IMR-90 (cell line): Measurements from ENCODE around the gene ABHD18. TPM values are rescaled to one million over a fixed set of nuclear protein-coding genes. Genes with fewer than 3 reads are reported as not detected.

ENCODE experiments used
- ATAC-seq: fragments of 200-7000 bp; cut with Tn5 transposase; 2 replicates; pipeline ENCODE4 v1.9.1; 2020; ENCODE audit warnings: low read depth, mild to moderate bottlenecking, moderate library complexity
- BruUV-seq: library from RNA; stranded (reverse); fragments of 400-500 nt; replicated peaks from 2 replicates; lab custom pipeline; 2021; lab: Mats Ljungman, UMichigan
- CTCF ChIA-PET: fragments of 300-600 bp; formaldehyde crosslinking; extraction: SDS; loops from one replicate; lab custom pipeline; 2021; ENCODE audit warnings: antibody characterized with exemption; lab: Yijun Ruan, JAX
- POLR2A ChIA-PET: fragments of 300-600 bp; sonication (Branson Sonifier 250); formaldehyde crosslinking; loops from one replicate; lab custom pipeline; 2022; ENCODE audit warnings: antibody characterized with exemption; ENCODE audit not compliant: unreplicated experiment; lab: Charles Lee
- DNase-seq: peaks from one replicate; pipeline ENCODE4 v3.0.0; 2013
- H2AFZ ChIP-seq: replicated peaks from 2 replicates; pipeline ENCODE3; 2013; ENCODE audit warnings: low read length, mild to moderate bottlenecking; ENCODE audit not compliant: poor library complexity
- H2AK5ac ChIP-seq: 2 replicates; pipeline ENCODE4 v1.6.1; 2013; ENCODE audit warnings: low read depth, low read length, inconsistent platforms
- H2AK9ac ChIP-seq: replicated peaks from 2 replicates; pipeline ENCODE3; 2013; ENCODE audit warnings: mild to moderate bottlenecking, low read depth, low read length, moderate library complexity; ENCODE audit not compliant: poor library complexity
- H2BK120ac ChIP-seq: 2 replicates; pipeline ENCODE4 v1.6.1; 2013; ENCODE audit warnings: low read depth, low read length, inconsistent platforms
- H2BK15ac ChIP-seq: 3 replicates; pipeline ENCODE4 v1.6.1; 2013; ENCODE audit warnings: low read depth, low read length, inconsistent platforms
- H2BK20ac ChIP-seq: 2 replicates; pipeline ENCODE4 v1.6.1; 2013; ENCODE audit warnings: low read depth, mild to moderate bottlenecking, inconsistent platforms, low read length, moderate library complexity
- H2BK5ac ChIP-seq: 2 replicates; pipeline ENCODE4 v1.6.1; 2013; ENCODE audit warnings: mild to moderate bottlenecking, low read depth, low read length, inconsistent platforms; ENCODE audit not compliant: poor library complexity, severe bottlenecking
- H3K14ac ChIP-seq: replicated peaks from 2 replicates; pipeline ENCODE4 v1.6.1; 2013; ENCODE audit warnings: low read depth, low read length, inconsistent platforms
- H3K18ac ChIP-seq: 2 replicates; pipeline ENCODE4 v1.6.1; 2013; ENCODE audit warnings: low read depth, low read length, control low read depth
- H3K23ac ChIP-seq: 2 replicates; pipeline ENCODE4 v1.6.1; 2013; ENCODE audit warnings: low read depth, low read length, inconsistent platforms
- H3K27ac ChIP-seq: 2 replicates; pipeline ENCODE4 v1.5.1; 2013; ENCODE audit warnings: mild to moderate bottlenecking, control low read depth, low read length; ENCODE audit not compliant: insufficient read depth
- H3K27me3 ChIP-seq: 2 replicates; pipeline ENCODE4 v1.6.1; 2013; ENCODE audit warnings: low read length; ENCODE audit not compliant: control insufficient read depth, insufficient read depth
- H3K36me3 ChIP-seq: 2 replicates; pipeline ENCODE4 v1.6.1; 2013; ENCODE audit warnings: low read length, mixed read lengths; ENCODE audit not compliant: control insufficient read depth, insufficient read depth
- H3K4ac ChIP-seq: 2 replicates; pipeline ENCODE4 v1.6.1; 2013; ENCODE audit warnings: low read depth, low read length, inconsistent platforms
- H3K4me1 ChIP-seq: 2 replicates; pipeline ENCODE4 v1.6.1; 2013; ENCODE audit warnings: low read length, mixed read lengths; ENCODE audit not compliant: control insufficient read depth, insufficient read depth
- H3K4me2 ChIP-seq: 2 replicates; pipeline ENCODE4 v1.6.1; 2013; ENCODE audit warnings: low read depth, mild to moderate bottlenecking, control low read depth, low read length, moderate library complexity
- H3K4me3 ChIP-seq: 2 replicates; pipeline ENCODE4 v1.5.1; 2013; ENCODE audit warnings: low read depth, mild to moderate bottlenecking, control low read depth, low read length, moderate library complexity; ENCODE audit not compliant: insufficient read depth
- H3K56ac ChIP-seq: 2 replicates; pipeline ENCODE4 v1.6.1; 2013; ENCODE audit warnings: low read length, inconsistent platforms; ENCODE audit not compliant: insufficient read depth; ENCODE audit errors: extremely low read depth
- H3K79me1 ChIP-seq, 2 experiments: 2 replicates each; pipeline ENCODE4 v1.6.1; 2013; ENCODE audit warnings: low read length in 2 of 2, inconsistent platforms in 1 of 2, low read depth in 1 of 2
- H3K9ac ChIP-seq: 2 replicates; pipeline ENCODE4 v1.6.1; 2013; ENCODE audit warnings: low read depth, low read length, control low read depth
- H3K9me1 ChIP-seq: 2 replicates; pipeline ENCODE4 v1.6.1; 2013; ENCODE audit warnings: low read length, inconsistent platforms; ENCODE audit not compliant: insufficient read depth
- H3K9me3 ChIP-seq: 2 replicates; pipeline ENCODE4 v1.6.1; 2013; ENCODE audit warnings: low read length; ENCODE audit not compliant: control insufficient read depth, insufficient read depth
- H4K20me1 ChIP-seq: 2 replicates; pipeline ENCODE4 v1.6.1; 2013; ENCODE audit warnings: low read length, inconsistent platforms; ENCODE audit not compliant: insufficient read depth
- H4K5ac ChIP-seq: 2 replicates; pipeline ENCODE4 v1.6.1; 2013; ENCODE audit warnings: mild to moderate bottlenecking, low read depth, low read length, control low read depth
- H4K8ac ChIP-seq, 2 experiments: 2 replicates each; pipeline ENCODE4 v1.6.1; 2013; ENCODE audit warnings: low read depth in 2 of 2, low read length in 2 of 2, control low read depth in 1 of 2, inconsistent platforms in 1 of 2
- H4K91ac ChIP-seq: 2 replicates; pipeline ENCODE4 v1.6.1; 2013; ENCODE audit warnings: low read depth, low read length, inconsistent platforms; ENCODE audit not compliant: insufficient read depth
- BHLHE40 ChIP-seq: fragments of 150-350 bp; IDR thresholded peaks from 2 replicates; pipeline ENCODE4 v1.6.1; 2016; ENCODE audit warnings: mild to moderate bottlenecking, low read depth, low read length
- CEBPB ChIP-seq: IDR thresholded peaks from 2 replicates; pipeline ENCODE4 v1.6.1; 2012; ENCODE audit warnings: low read depth, low read length, improper control_type of control experiment
- CHD1 ChIP-seq: IDR thresholded peaks from 2 replicates; pipeline ENCODE4 v1.6.1; 2012; ENCODE audit warnings: low read depth, low read length, improper control_type of control experiment
- FOS ChIP-seq: fragments of 150-350 bp; IDR thresholded peaks from 2 replicates; pipeline ENCODE4 v1.6.1; 2016; ENCODE audit warnings: low read depth, low read length
- WGBS, 2 experiments: methylation state at CpG; one replicate each; pipeline versions ENCODE4 v1.1.5 to v1.1.7; 2013; ENCODE audit warnings: missing lambda C conversion rate in 2 of 2; ENCODE audit not compliant: insufficient read length in 1 of 2; ENCODE audit errors: extremely low coverage in 2 of 2; 5-methylcytosine and 5-hydroxymethylcytosine counted together
- dilution Hi-C: fragments of 300-500 bp; cut with HindIII; formaldehyde crosslinking; loops from one replicate; pipeline ENCODE4 v1.14.3; 2018; ENCODE audit warnings: low sequenced_read_pairs; ENCODE audit not compliant: unreplicated experiment
- in situ Hi-C: fragments of 300-500 bp; cut with MboI; formaldehyde crosslinking; loops from 3 replicates; pipeline ENCODE4 v1.14.3; 2019; ENCODE audit warnings: low sequenced_read_pairs, inconsistent platforms, mixed read lengths
- intact Hi-C: fragments of 100-400 bp; cut with micrococcal nuclease; formaldehyde crosslinking; loops from 2 replicates; pipeline ENCODE4 v1.10.0; 2022
- polyA plus RNA-seq, 3 experiments: library from polyadenylated mRNA; depleted of rRNA; stranded (reverse); fragments of >200 nt; gene quantifications; 2 replicates each; pipeline ENCODE4 v1.2.3, GENCODE V29; 2012; ENCODE audit warnings: low replicate concordance in 1 of 3
- total RNA-seq: library from RNA; depleted of rRNA; stranded (reverse); fragments of >200 nt; gene quantifications from 2 replicates; pipeline ENCODE4 v1.2.3, GENCODE V29; 2012
- TF ChIP-seq, protein P1 (sequence below): fragments of 150-350 bp; IDR thresholded peaks from 2 replicates; pipeline ENCODE4 v1.6.1; 2017; ENCODE audit warnings: mild to moderate bottlenecking, antibody characterized with exemption, low read length, low read depth

Gene ABHD18
- total and polyA plus RNA-seq, 2 of the 4 experiments (the other 2 are of a cell fraction) = 2.4 to 4.3 TPM

DNA sequence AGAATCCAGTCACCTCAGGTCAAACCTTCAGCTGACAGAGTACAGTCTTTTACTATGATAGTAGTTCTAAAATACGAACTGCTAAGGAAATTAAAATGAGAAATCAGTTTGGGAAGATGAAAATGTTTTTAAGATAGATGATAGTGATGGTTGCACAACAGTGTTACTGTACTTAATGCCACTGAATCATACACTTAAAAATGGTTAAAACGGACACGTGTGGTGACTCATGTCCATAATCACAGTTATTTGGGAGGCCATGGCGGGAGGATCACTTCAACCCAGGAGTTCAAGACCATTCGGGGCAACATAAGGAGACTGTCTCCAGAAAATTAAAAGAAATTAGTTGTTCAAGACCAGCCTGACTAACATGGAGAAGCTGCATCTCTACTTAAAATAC is 41.4 kb downstream of the ABHD18 start:
- Histone ChIP-seq H2AK5ac (no peak overlapping the region), H2AK9ac (no peak overlapping the region), H3K14ac (no peak overlapping the region), H3K79me1 (no peaks in the 10 kb centered on the region), H2BK5ac (no peak overlapping the region), H4K20me1 (no peaks in the 10 kb centered on the region), H3K9ac (no peak overlapping the region), H3K18ac (no peak overlapping the region), H3K4me3 (no peak overlapping the region), H3K4me1 (0 out of 2 replicates have a peak, but pooled peaks cover 2% of the 10 kb centered on the region), H4K8ac (no peak overlapping the region), H3K4ac (no peak overlapping the region), H3K56ac (no peak overlapping the region), H3K36me3 (no peaks in the 10 kb centered on the region), H2BK120ac (no peak overlapping the region), H3K27me3 (no peaks in the 10 kb centered on the region), H3K27ac (no peak overlapping the region), H4K5ac (no peak overlapping the region), H2BK20ac (no peak overlapping the region), H3K4me2 (no peak overlapping the region), H3K9me1 (no peaks in the 10 kb centered on the region), H3K9me3 (no peaks in the 10 kb centered on the region), H3K23ac (no peak overlapping the region), H2BK15ac (no peak overlapping the region), H4K91ac (no peak overlapping the region), H2AFZ (no peak overlapping the region)
- dilution Hi-C loops = no loop called here
- 33% methylated on average over 1 of the region's 5 CpGs; no CpG with 5 or more reads in 1 of the 2 experiments for WGBS, 2 experiments
- POLR2A ChIA-PET = no interaction called here
- TF ChIP-seq FOS (peak; percentile 28; the same call in 1 of the 2 replicates), CHD1 (no peak), BHLHE40 (peak; percentile 16; the same call in 1 of the 2 replicates), CEBPB (peak; percentile 86)
- TF ChIP-seq, protein P1, sequence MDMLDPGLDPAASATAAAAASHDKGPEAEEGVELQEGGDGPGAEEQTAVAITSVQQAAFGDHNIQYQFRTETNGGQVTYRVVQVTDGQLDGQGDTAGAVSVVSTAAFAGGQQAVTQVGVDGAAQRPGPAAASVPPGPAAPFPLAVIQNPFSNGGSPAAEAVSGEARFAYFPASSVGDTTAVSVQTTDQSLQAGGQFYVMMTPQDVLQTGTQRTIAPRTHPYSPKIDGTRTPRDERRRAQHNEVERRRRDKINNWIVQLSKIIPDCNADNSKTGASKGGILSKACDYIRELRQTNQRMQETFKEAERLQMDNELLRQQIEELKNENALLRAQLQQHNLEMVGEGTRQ = no peak
- ATAC-seq = no peak; the same call in 1 of the 2 replicates
- CTCF ChIA-PET = no interaction called here
- intact Hi-C loops = no loop called here
- peak; percentile 63 for DNase-seq
- in situ Hi-C loops = no loop called here
- no TSS peak for BruUV-seq
